ENCODE measurements around the gene STARD9. TPM values are rescaled to one million over a fixed set of nuclear protein-coding genes. Genes with fewer than 3 reads are reported as not detected.

Gene STARD9
- total and polyA plus RNA-seq, 2 of the 4 experiments (the other 2 are of a cell fraction), result 2.0 to 3.2 TPM

- H3K4me1 ChIP-seq (ENCODE audit: control insufficient read depth, insufficient read depth, low read length), result no peaks in the 10 kb centered on the region
- intact Hi-C loops (cut with micrococcal nuclease), result no loop called here
- H4K91ac ChIP-seq (ENCODE audit: insufficient read depth, low read depth, low read length), result no peak overlapping the region
- no peak overlapping the region for H3K18ac ChIP-seq (ENCODE audit: low read depth, low read length)
- H3K4ac ChIP-seq (ENCODE audit: low read depth, low read length), result no peak overlapping the region
- H4K5ac ChIP-seq (ENCODE audit: low read depth, low read length), result no peak overlapping the region
- H4K20me1 ChIP-seq (ENCODE audit: insufficient read depth, low read length), result no peaks in the 10 kb centered on the region
- no peak overlapping the region for H2BK120ac ChIP-seq (ENCODE audit: low read depth, low read length)
- TF ChIP-seq RCOR1 (IDR thresholded peaks at IDR 0.05; ENCODE audit: insufficient replicate concordance, low read length) (no peak), POLR2A (IDR thresholded peaks at IDR 0.05; ENCODE audit: low read depth, low read length) (no peak), MAZ (IDR thresholded peaks at IDR 0.05; ENCODE audit: borderline replicate concordance, low read depth, low read length) (no peak), MXI1 (IDR thresholded peaks at IDR 0.05; ENCODE audit: borderline replicate concordance, low read depth, low read length) (no peak), ELK1 (IDR thresholded peaks at IDR 0.05; ENCODE audit: borderline replicate concordance, low read depth, low read length) (no peak), RFX5 (IDR thresholded peaks at IDR 0.05; ENCODE audit: low read depth, low read length) (no peak), BHLHE40 (IDR thresholded peaks at IDR 0.05; ENCODE audit: low read depth, low read length) (no peak)
- POLR2A ChIA-PET (ENCODE audit: unreplicated experiment), result no interaction called here
- H2AK9ac ChIP-seq (replicated peaks; ENCODE audit: low read depth, low read length, poor library complexity), result no peak overlapping the region
- no peak overlapping the region for H3K23ac ChIP-seq (ENCODE audit: low read depth, low read length)
- no peak overlapping the region for H4K8ac ChIP-seq (ENCODE audit: low read depth in 2 of 2, low read length in 2 of 2)
- H3K79me1 ChIP-seq (ENCODE audit: low read depth in 1 of 2, low read length in 2 of 2), result no peaks in the 10 kb centered on the region; a peak in 1 of 4 replicates
- no peak overlapping the region for H3K14ac ChIP-seq (replicated peaks; ENCODE audit: low read depth, low read length)
- H2AFZ ChIP-seq (replicated peaks; ENCODE audit: low read length, poor library complexity), result no peak overlapping the region
- no peak overlapping the region for H2BK15ac ChIP-seq (ENCODE audit: low read depth, low read length)
- CTCF ChIA-PET, result no interaction called here
- no peak overlapping the region for H2AK5ac ChIP-seq (ENCODE audit: low read depth, low read length)
- H3K27me3 ChIP-seq (ENCODE audit: control insufficient read depth, insufficient read depth, low read length), result no peaks in the 10 kb centered on the region
- in situ Hi-C loops (cut with MboI; ENCODE audit: low sequenced_read_pairs), result no loop called here
- no peak overlapping the region for H2BK20ac ChIP-seq (ENCODE audit: low read depth, low read length)
- dilution Hi-C loops (cut with HindIII; ENCODE audit: low sequenced_read_pairs, unreplicated experiment), result no loop called here
- no peak overlapping the region for H3K27ac ChIP-seq (ENCODE audit: insufficient read depth, low read length)
- no peak overlapping the region for H3K4me2 ChIP-seq (ENCODE audit: low read depth, low read length)
- no peaks in the 10 kb centered on the region; the same call in 1 of the 2 replicates for H3K9me1 ChIP-seq (ENCODE audit: insufficient read depth, low read length)
- no TSS peak for BruUV-seq (replicated peaks)
- no CpG with 5 or more reads among the region's 3 CpGs for WGBS, 2 experiments (ENCODE audit: extremely low coverage in 2 of 2, insufficient read length in 1 of 2)
- no peak overlapping the region for H3K4me3 ChIP-seq (ENCODE audit: insufficient read depth, low read depth, low read length)
- H3K9ac ChIP-seq (ENCODE audit: low read depth, low read length), result no peak overlapping the region
- DNase-seq (peak; percentile 45), ATAC-seq (ENCODE audit: low read depth) (peak; percentile 77)
- H3K9me3 ChIP-seq (ENCODE audit: control insufficient read depth, insufficient read depth, low read length), result no peaks in the 10 kb centered on the region
- no peak overlapping the region for H3K56ac ChIP-seq (ENCODE audit: extremely low read depth, insufficient read depth, low read length)
- H2BK5ac ChIP-seq (ENCODE audit: low read depth, low read length, poor library complexity, severe bottlenecking), result no peak overlapping the region
- peaks cover 29% of the 10 kb centered on the region for H3K36me3 ChIP-seq (ENCODE audit: control insufficient read depth, insufficient read depth, low read length)
Measured at GRCh38 chr15:42528970-42529369, 46.4 kb upstream of the STARD9 start.

Data from IMR-90 (cell line).